NB4 (cell line): ENCODE results near the gene DEAF1.
"Not testable (repeated sequence)": the region's sequence is repeated elsewhere in the genome, so short reads cannot be mapped to it uniquely, and the experiment has no call there.

ENCODE experiments used
- CTCF ChIP-seq: IDR thresholded peaks from one replicate; pipeline ENCODE4 v1.5.1; 2012; ENCODE audit warnings: low read depth, low read length
- MAX ChIP-seq: IDR thresholded peaks from 2 replicates; pipeline ENCODE4 v1.6.1; 2011; ENCODE audit warnings: low read depth, low read length
- MYC ChIP-seq: IDR thresholded peaks from 2 replicates; pipeline ENCODE4 v1.6.1; 2011; ENCODE audit warnings: low read depth, low read length
- POLR2A ChIP-seq: IDR thresholded peaks from 2 replicates; pipeline ENCODE4 v1.6.1; 2011; ENCODE audit warnings: mild to moderate bottlenecking; ENCODE audit not compliant: insufficient read length; ENCODE audit errors: extremely low read depth

- not testable (repeated sequence) for TF ChIP-seq CTCF, MAX, MYC, POLR2A
These were observed 4.8 kb downstream of the DEAF1 start for GRCh38 chr11:690244-690643.
